ENCODE results near the gene PPP1R1C.

The PPP1R1C gene

GRCh38 chr2:182115258-182115657 is 129.6 kb downstream of the PPP1R1C start:
- peak; percentile 20 to 28 for ATAC-seq

GRCh38 chr2:182116774-182117173 is 131.1 kb downstream of the PPP1R1C start:
- no peak for ATAC-seq

GRCh38 chr2:182117196-182117595 is 131.5 kb downstream of the PPP1R1C start:
- ATAC-seq: no peak

- no peak for ATAC-seq
These were observed 143.4 kb downstream of the PPP1R1C start for GRCh38 chr2:182128821-182129707.

- no peak for ATAC-seq
These were observed 147.0 kb downstream of the PPP1R1C start for GRCh38 chr2:182132605-182133004.

GRCh38 chr2:182133195-182133891 is 147.7 kb downstream of the PPP1R1C start:
- ATAC-seq: no peak

GRCh38 chr2:182134201-182134600 is 148.5 kb downstream of the PPP1R1C start:
- no peak for ATAC-seq

GRCh38 chr2:182142062-182142461 is 156.4 kb downstream of the PPP1R1C start:
- ATAC-seq: no peak

GRCh38 chr2:182144041-182144775 is 158.6 kb downstream of the PPP1R1C start:
- ATAC-seq: no peak

GRCh38 chr2:182144776-182145165 is 159.1 kb downstream of the PPP1R1C start:
- no peak for ATAC-seq

- ATAC-seq: no peak
These were observed 162.7 kb downstream of the PPP1R1C start for GRCh38 chr2:182148344-182148743.

GRCh38 chr2:182163878-182164277 is 178.2 kb downstream of the PPP1R1C start:
- no peak for ATAC-seq

GRCh38 chr2:182164686-182165085 is 179.0 kb downstream of the PPP1R1C start:
- ATAC-seq: no peak

GRCh38 chr2:182165202-182165601 is 179.5 kb downstream of the PPP1R1C start:
- ATAC-seq: no peak

- no peak for ATAC-seq
These were observed 180.8 kb downstream of the PPP1R1C start for GRCh38 chr2:182166406-182166805.

- no peak for ATAC-seq
These were observed 181.2 kb downstream of the PPP1R1C start for GRCh38 chr2:182166841-182167240.
